NCI-H1048 (cell line): ENCODE data around the gene MR1.

ENCODE experiments used
- DNase-seq: peaks from one replicate; lab custom pipeline; 2025; lab: John Stamatoyannopoulos, UW

Gene MR1

GRCh38 chr1:181091309-181092040 is 57.7 kb downstream of the MR1 start:
- no peak for DNase-seq

GRCh38 chr1:181092056-181092455 is 58.3 kb downstream of the MR1 start:
- no peak for DNase-seq

DNA sequence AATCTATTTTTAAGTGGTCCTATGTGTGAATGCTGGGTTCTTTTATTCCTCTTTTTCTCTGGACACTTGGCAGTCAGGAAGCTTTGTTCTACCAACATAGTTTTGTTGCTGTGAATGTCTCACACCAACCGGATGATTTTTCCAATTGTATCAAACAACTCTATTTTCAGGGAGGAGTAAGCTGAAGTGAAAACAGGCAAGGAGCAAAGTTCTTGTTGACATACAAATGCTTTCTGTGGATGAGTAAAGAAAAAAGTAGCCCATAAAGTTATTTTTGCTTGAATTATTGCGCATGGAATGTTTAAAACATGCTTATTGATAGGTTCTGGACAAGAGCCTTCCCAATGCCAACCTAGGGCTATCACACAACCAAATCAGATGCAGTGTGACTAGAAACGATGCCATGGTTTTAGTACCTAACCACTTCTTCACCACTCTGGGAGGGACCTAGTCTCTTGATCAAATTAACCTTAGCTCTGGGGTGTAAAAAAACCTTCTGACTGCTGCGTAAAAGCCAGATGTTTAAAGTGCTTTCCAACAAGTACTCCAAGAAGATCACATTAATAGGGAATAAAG is 59.2 kb downstream of the MR1 start:
- DNase-seq, result no peak

GRCh38 chr1:181094416-181095212 is 60.8 kb downstream of the MR1 start:
- DNase-seq, result no peak

GRCh38 chr1:181095260-181095659 is 61.5 kb downstream of the MR1 start:
- no peak for DNase-seq

- DNase-seq, result no peak
Observed at GRCh38 chr1:181095763-181096184, 62.0 kb downstream of the MR1 start.

DNA sequence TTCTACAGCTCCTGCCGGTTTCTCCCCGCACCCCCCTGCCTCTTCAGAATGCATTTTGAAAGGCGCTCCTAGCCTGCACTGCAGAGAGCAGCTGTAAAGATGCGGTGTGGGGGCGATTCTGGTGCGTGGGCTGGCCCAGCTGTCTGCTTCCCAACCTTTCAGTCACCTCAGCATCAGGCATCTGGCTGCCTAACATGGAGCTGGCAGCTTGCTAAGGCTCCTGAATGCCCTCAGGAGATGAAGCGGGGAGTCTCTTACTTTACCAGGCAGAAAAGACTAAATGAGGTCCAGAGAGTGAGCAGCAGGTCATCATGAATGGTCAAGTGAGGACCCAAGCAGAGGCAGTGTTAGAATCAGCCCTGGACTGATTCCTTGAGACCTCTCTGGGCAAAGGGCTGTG is 63.5 kb downstream of the MR1 start:
- no peak for DNase-seq

DNA sequence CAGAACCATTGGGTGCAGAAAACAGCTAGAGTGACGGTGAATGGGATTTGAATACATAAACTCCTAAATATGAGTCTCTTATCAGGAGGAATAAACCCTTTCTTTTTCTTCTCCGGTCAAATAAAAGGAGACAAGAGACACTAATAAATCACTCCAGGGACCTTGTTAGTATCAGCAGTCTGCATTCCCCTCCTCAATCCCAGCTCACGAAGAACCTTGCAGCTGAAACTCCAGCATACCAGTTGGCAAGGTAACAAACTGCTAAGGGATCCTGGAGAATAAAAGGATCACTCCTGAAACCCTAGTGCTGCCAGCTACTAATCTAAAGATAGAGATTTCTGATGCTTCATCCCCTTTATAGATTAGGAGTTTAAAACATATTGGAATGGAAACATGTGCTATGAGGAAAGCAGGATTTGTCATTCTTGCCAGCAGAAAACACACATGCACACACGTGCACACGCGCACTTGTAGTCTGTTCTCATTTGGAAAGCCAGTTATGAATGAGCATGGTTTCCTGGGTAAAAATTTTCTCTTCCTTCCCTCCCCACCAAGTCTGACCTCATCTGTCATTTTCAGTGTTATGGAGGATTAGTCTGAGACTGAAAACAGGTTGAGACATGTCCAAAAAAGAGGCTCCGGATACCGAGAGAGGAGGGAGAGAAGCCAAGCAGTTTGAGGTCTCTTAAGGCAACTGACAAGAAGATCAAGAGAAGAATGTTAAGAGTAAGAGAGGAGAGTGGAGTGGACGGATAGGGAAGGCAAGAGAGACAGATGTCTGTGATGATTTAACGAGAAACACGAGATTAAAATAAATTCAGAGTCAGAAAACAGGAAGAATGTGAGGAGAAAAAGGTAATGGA is 65.6 kb downstream of the MR1 start:
- no peak for DNase-seq

DNA sequence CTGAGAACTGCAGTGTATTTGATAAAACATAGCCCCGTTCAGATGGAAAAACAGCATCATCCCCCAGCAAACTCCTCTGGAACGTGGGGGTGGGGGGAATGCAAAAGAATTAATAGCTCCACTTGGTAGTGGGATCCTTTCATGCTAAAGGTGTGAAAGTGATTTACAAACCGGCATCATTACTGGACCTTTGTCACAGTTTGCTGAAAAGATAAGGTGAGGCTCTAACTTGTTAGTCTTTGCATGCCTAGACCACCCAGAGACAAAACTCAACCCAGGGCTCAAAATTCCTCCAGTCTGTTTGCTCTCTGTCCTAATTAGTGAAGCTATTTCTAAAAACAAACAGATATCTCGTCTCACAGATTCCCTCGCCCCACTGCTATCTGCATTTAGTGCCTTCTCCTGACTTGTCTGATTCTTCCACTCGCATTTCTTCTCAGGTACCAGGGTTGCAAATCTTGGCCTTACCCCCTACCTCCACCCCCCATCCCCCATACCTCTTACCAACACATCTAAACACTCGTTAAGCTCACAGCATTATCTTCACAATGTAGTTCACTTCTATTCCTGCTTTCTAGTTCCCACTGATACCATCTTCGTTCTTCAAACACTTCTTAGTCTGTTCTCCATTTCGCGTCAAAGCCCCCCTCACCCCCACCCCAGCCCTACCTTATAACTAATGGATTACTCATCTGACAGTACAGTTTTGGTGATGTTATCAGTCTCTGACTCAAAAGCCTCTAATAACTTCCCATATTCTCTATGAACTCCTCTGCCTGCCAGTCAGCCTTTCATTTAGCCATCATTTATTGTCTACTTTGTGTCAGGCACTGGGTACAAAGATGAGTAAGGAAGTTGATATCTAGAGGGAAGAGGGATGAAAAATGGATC is 66.5 kb downstream of the MR1 start:
- no peak for DNase-seq

DNA sequence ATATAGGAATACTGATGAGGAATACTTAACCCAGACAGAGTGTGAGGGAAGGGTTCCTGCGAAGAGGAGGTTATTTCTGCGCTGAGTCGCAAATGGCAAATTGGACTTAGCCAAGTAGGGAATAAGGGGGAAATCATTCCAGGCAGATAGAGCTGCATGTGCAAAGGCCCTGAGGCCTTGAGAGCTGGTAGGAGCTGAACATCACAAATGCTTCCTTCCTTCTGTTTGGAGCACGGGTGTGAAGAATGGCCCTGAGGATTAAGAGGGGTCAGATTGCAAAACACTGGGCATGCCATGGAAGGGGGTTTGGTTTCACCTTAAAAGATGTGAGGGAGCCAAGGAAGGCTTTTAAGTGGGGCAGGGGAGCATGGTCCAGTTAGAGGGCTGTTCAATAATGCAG is 67.2 kb downstream of the MR1 start:
- DNase-seq, result no peak

GRCh38 chr1:181101581-181102226 is 67.9 kb downstream of the MR1 start:
- DNase-seq, result no peak

DNA sequence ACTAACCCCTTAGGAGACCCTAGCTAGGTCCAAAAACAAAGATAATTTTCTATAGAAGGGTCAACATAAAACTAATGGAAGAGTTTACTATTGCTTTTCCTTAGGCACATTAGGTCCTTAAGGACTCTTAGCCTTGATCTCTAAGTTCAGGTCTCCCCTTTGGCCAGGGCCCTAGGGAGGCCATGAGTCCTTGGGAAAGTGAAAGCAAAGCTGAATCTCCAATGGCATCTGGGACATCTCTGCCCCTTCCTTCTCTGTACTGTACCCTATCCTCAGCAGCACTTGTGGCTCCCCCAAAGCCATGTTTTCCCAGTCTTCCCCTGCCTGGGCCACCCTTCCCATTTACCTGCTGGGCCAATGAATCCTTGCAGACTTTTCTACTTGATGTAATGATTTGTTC is 69.1 kb downstream of the MR1 start:
- DNase-seq, result no peak

GRCh38 chr1:181103399-181103798 is 69.6 kb downstream of the MR1 start:
- DNase-seq, result no peak

DNA sequence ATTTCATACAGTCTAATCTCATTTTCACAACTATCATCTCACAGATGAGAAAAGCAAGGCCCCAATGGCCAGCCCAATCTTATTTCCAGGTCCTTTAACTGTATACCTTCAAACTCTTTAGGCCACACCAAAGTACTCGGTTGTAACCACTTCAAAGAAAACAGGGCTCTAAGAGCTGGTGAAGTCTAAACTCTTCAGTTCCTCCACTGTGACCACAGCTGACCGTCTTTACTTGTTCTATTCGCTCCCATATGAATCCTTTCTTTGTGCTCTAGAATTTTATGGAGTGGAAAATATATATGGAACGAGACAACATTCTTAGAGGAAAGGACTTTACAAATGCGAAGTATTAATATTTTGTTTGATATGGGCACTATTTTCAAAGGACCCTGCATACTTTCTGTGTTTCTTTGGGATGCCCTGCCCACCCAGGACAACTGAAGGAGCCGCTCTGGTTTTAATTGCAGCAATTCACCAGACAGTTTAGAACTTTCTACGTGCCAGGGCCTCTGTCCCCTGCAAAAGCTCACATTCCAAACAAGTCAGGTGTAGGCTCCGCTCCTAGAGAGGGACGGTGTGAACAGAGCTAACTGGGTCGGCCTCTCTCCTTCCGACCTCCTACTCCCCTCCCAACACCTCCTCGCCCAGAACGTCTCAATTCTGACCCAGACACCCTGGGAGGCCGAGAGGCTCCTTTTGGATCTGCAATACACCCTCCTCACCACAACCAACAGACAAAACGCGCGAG is 70.4 kb downstream of the MR1 start:
- no peak for DNase-seq

GRCh38 chr1:181104790-181105133 is 71.0 kb downstream of the MR1 start:
- no peak for DNase-seq

DNA sequence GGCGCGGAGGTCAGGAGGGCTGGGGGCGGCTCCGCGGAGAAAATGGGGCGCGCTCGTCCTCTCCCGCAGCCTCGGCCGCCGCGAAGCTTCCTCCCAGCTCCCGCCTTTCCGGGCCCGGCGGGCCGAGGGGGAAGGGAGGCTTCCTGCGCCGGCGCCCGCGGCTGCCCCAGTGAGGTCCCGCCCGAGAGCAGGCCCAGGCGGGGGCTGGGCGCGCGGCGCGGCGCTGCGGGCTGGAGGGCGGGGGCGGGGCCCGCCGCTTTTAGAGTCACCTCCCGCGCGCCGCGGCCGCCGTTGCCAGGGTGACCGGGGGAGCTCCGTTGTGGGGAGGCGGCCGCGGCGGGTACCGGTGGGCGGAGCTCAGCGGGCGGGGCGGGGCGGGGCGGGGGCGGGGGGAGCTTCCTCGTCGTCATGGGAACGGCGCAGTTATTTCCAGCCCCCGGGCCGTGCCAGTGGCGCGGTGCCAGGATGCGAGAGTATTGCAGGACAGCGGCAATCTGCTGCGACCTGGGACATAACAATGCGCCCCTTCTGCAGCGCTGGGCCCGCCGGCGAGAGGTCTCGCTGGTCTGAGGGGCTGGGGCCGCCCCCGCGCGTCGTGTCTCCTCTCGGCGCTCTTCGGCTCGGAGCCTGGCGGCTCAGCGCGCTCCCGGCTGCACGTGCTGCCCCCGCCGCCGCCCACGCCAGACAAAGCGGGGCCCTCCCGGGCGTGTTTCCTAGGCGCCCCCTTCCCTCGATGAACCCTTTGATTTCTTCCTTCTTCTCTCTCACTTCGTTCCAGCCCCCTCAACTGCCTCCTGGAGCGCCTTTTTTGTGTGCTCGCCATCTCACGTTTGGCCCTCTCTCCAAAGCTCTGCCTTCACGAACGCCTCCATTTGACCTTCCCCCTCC is 71.6 kb downstream of the MR1 start:
- peak; percentile 95 for DNase-seq

GRCh38 chr1:181106022-181106312 is 72.2 kb downstream of the MR1 start:
- no peak for DNase-seq

DNA sequence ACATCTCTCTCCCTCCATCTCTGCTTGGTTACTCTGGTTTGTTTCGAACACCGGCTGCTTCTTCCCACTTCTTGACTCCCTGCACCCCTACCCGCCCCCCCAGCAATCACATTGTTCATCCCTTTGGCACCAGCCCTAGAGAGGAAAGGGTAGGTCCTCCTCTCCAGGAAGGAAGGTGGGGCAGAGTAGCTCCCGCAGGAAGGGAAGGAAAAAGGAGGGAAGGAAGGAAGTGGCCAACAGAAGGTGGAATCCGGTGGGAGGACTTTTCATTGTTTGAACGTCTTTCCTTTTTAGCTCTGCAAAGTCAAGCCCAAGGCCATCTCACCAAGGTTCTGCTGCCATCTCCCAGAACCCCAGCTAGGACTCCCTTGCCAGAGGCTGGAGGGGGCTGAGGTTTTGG is 72.7 kb downstream of the MR1 start:
- DNase-seq, result no peak

DNA sequence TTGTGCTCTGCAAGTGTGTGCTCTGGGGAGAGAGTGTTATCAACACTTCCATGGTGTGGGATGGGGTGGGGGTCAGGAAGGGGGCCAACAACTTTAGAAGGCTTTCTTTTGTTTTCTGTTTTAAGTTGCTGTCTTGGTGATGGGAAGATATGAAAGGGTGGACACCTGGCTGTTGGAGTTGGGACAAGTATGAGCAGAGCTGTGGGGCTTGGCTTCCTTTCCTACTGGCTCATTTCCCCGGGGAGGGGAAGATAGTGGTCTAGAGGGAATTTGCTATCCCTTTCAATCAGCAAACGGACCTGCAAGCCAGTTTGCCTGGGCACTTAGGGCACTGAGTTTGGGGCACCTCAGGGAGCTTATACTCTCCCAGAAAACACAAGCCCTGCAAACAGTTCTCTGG is 73.9 kb downstream of the MR1 start:
- DNase-seq, result no peak
